NCI-H2081 treated with DMSO at 0.1 percent for 48 hours (cell line): Measurements from ENCODE around the gene SEM1.
"Not testable (repeated sequence)": the region's sequence is repeated elsewhere in the genome, so short reads cannot be mapped to it uniquely, and the experiment has no call there.

Experiments
- DNase-seq: peaks from one replicate; lab custom pipeline; 2025; lab: John Stamatoyannopoulos, UW

The SEM1 gene

DNA sequence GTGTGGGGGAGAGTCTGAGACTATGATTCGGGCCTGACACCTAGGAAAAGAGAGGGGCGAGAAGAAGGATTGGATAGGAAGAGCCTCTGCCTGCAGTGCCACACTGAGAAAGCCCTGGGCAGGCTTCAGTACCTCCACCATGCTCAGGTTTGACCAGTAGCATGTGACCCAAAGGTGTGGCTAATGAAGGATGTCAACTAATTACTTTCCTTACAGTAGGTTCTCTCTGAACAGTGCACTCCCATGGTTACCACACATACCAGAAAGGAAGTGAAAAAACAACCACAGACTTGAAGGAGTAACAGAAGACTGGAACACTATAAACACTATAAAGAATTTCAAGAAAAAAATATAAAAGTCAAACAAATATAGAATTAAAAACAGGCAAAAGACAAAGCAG, 46.2 kb downstream of the SEM1 start:
- no peak for DNase-seq

DNA sequence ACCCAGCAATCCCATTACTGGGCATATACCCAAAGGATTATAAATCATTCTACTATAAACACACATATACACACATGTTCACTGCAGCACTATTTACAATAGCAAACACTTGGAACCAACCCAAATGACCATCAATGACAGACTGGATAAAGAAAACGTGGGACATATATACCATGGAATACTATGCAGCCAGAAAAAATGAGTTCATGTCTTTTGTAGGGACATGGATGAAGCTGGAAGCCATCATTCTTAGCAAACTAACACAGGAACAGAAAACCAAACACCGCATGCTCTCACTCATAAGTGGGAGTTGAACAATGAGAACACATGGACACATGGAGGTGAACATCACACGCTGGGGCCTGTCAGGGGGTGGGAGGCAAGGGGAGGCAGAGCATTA, 47.5 kb downstream of the SEM1 start:
- DNase-seq = not testable (repeated sequence)

DNA sequence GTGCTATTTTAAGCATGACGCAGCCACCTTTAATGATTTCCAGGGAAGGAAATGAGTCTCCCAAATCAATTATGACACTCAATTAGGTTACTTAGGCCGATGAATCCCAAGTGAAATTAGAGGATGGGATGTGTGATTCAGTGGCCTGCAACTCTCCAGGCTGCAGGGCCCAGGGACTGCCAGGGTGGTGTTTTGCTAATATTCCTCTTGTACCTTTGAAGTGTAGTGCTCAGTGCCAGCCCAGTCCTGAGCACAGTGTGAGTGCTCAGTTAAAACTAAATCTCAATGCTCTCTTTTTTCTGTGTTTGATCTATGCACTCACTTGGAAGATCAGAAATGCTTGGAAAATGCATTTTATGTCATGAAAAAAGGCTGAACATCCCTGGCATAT, 51.6 kb downstream of the SEM1 start:
- DNase-seq = no peak

DNA sequence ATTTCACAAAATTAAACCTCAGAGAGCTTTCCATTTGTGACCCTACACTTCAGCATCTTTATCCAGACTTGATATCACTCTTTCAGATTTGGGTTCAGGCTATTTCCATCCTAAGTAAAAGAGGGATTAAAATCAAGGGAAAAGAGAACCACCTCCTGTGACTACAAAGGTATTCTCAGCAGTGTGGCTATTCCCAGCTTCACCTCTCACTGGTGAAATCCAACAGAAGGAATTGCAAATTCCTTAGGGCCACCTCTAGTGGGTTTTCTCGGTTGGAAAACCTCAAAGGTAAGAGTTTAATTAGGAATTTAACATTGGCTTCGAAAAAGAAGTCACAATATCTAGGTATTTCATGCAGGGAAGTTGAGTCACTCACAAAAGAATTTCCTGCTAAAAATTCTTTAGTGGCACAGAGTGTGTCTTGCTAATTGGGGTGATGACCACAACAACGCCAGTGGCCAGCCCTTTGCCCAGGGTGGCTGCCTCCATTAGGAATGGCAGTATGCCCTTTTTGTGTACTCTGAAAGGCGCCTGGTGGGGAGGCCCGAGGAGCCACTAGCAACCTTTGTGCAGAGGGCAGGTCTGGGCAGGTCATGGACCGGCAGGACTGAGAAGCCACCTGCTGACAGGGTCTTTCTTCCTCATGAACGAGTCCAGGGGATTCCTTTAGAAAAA, 52.2 kb downstream of the SEM1 start:
- DNase-seq = no peak

DNA sequence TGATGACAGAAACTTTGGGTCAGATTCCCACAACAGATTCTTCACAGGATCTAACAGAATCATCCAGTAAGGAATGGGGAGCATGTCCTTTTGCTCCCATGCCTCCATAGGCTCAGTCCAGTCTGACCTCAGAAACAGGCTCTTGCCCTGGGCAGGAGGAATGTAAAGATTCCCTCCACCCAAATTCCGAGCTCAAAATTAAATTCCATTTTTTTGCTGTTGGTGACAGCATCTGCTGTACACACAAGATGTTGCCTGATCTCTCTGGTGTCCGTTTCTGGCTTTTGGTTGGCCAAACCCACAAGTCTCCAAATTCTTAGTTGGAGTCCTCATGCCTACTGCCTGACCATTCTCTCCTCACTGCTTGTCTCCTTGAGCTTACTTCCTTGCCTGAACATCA, 53.7 kb downstream of the SEM1 start:
- no peak for DNase-seq

DNA sequence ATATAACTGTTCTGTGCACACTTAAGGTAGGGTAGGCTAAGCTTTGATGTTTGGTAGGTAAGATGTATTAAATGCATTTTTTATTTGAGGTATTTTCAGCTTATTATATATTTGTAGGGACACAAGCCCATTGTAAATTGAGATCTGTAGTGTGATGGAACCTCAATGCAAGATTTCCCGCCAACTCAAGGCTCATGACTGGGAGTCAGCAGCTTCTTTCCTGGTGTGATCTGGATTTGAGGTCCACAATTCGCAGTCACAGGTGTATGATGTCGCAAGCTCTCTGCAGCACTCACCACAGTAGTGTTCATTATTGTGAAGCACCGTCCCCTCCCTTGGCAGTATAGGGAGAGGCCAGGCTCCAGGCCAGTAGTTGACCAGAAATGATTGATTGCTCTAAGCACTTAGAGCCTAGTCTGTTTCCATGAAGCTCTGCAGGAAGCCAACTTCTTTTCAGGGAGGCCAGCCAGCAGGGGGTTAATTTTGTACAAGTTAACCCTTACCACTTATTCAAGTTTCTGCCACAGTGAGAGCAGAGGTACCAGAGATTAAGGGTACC, 54.9 kb downstream of the SEM1 start:
- peak; percentile 75 for DNase-seq

DNA sequence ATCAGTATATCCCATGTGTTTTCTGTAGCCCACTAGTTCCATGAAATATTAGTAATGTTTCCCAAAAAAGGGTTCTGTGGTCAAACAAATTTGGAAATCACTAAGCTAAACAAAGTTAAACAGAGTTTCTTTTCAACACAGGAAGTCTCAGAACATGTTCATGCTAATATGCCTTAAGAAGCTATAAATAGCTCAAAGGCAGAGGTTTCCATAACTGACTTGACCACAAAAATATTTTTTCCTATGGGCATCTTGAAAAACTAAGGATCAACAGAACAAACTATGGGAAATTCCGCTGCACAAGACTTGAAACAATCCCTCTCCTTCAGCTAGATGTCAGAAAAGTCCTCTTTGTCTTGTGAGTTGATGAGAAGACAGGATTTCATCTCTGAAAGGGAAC, 59.7 kb downstream of the SEM1 start:
- DNase-seq = no peak

DNA sequence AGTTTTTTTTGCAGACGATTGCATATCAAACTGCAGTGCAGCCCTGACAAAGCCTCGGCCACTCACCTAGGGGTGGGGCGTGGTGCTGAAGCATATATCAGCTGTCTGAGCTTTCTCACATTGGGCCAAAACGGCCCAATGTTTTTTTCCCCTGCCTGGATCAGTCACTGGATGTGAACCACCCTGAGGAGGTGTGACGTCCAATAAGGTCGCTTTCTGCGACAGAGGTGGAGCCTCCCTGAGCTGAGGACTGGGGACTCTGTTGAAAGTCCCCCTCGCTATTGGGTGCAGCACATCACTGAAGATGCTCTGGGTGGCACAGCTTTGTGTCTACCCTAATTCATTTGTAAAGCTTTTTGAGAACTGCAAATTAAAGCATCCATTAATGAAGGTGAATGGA, 60.9 kb downstream of the SEM1 start:
- no peak for DNase-seq

DNA sequence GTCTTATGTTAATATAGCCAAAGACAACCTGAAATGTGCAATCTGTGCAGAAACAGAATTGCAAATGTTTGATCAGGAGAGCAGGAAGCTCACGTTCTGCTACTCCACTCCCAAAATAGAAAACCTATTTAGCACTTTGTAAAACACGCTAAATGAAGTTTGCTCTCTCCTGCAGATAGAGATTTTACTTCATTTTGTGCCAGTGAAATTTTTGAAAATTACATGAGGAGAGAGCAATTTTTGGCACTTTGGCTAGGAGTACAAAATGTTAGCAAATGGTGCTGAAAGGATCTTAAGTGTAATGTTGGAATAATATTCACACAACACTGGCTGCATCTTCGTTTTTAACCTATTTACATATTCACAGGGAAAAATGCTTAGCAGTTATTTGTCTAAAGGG, 61.9 kb downstream of the SEM1 start:
- no peak for DNase-seq

DNA sequence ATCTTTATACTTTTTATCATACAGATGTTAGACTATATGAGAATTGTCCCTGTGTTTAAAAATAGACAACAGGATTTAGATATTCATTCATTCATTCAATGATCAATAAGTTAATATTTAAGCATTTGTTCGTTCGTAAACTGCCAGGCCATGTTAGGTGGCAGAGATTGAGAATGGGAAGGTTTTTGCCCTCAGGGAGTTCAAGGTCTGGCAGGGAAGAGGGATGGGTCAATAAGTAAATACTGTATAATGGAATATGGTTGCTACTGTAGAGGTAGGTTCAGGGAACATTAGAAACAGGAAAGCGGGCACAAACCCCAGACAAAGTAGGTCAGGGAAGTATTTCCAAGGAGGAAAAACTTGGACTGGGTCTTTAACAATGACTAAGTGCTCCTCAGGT, 64.6 kb downstream of the SEM1 start:
- no peak for DNase-seq

DNA sequence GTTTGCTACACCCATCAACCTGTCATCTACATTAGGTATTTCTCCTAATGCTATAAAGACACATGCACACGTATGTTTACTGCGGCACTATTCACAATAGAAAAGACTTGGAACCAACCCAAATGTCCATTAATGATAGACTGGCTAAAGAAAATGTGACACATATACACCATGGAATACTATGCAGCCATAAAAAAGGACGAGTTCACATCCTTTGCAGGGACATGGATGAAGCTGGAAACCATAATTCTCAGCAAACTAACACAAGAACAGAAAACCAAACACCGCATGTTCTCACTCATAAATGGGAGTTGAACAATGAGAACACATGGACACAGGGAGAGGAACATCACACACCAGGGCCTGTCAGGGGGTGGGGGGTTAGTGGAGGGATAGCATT, 66.2 kb downstream of the SEM1 start:
- not testable (repeated sequence) for DNase-seq

DNA sequence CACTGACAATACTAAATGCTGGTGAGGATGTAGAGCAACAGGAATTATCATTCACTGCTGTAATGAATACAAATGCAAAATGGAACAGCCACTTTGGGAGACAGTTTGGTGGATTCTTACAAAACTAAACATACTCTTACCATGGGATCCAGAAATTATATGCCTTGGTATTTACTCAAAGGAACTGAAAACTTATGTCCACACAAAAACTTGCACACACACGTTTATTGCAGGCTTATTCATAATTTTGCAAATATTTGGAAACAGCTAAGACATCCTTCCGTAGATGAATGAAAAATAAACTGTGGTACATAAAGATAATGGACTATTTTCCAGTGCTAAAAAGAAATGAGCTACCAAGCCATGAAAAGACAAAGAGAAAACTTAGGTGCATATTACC, 69.6 kb downstream of the SEM1 start:
- no peak for DNase-seq
